ENCODE measurements around the gene DCST2. TPM values are rescaled to one million over a fixed set of nuclear protein-coding genes. Genes with fewer than 3 reads are reported as not detected.

Gene DCST2
- 0.37 TPM for total RNA-seq (2013)
- polyA plus RNA-seq: 1 to 10 TPM in 1 of 3 donors, not detected in 2; 2.6 TPM
- not detected in 2 replicates for polyA minus RNA-seq
- 0 to 1.4 (median 0.28) reads per million in 11 experiments for total RNA-seq

GRCh38 chr1:155033524-155033923, at the start of gene DCST2, which contains the start of gene DCST1:
TSS of gene DCST2 (minus strand) at chr1:155033781. CDS start at chr1:155033701, 80 bp downstream.
TSS of gene DCST1 (plus strand) at chr1:155033824. CDS start at chr1:155034037, 213 bp downstream.
- Histone ChIP-seq H3K4me2 (replicated peaks; ENCODE audit: extremely low read depth, low read length, poor library complexity, severe bottlenecking) (no peak within 1 kb of the TSS), H3K4me1 (ENCODE audit: control insufficient read depth in 1 of 2, insufficient read depth in 2 of 2, low read length in 2 of 2) (peaks cover 26 to 28% of the 10 kb centered on the region in 2 donors), H2AFZ (ENCODE audit: insufficient read depth, low read depth, low read length, poor library complexity, severe bottlenecking) (no peak within 1 kb of the TSS), H4K20me1 (ENCODE audit: insufficient read depth, low read length) (no peaks in the 10 kb centered on the region), H3K9me3 (replicated peaks in 1 of 2; ENCODE audit: control insufficient read depth in 1 of 2, insufficient read depth in 1 of 2, low read length in 2 of 2) (no peaks in the 10 kb centered on the region), H3K27ac (ENCODE audit: low read depth in 1 of 2, low read length in 2 of 2) (no peak within 1 kb of the TSS), H3K36me3 (replicated peaks in 1 of 2; ENCODE audit: control insufficient read depth in 1 of 2, insufficient read depth in 2 of 2, low read length in 2 of 2) (no peaks in the 10 kb centered on the region), H3K79me2 (ENCODE audit: insufficient read depth, low read length) (no peaks in the 10 kb centered on the region), H3K9ac (ENCODE audit: insufficient read depth, low read length, poor library complexity, severe bottlenecking) (no peak within 1 kb of the TSS), H3K27me3 (ENCODE audit: control insufficient read depth in 2 of 2, insufficient read depth in 2 of 2, low read length in 2 of 2) (no peaks in the 10 kb centered on the region), H3K4me3 (replicated peaks in 1 of 3; ENCODE audit: low read depth in 2 of 3, low read length in 3 of 3) (no peak within 1 kb of the TSS)
- no peak for TF ChIP-seq CTCF (IDR thresholded peaks at IDR 0.05)
- no peak within 1 kb of the TSS for H3K27ac Mint-ChIP-seq
- H3K4me3 Mint-ChIP-seq: peak within 1 kb of the TSS in 1 of 2 donors; percentile 15
- H3K36me3 Mint-ChIP-seq: peaks cover 0 to 3% of the 10 kb centered on the region in 2 donors
- peaks cover 0 to 1% (median 0%) of the 10 kb centered on the region in 7 donors for H3K9me3 Mint-ChIP-seq
- peaks cover 8 to 12% (median 12%) of the 10 kb centered on the region in 3 donors for H3K27me3 Mint-ChIP-seq (ENCODE audit: low read depth in 3 of 3)
- intact Hi-C loops (cut with micrococcal nuclease): no loop called here
- DNase-seq: no peak
- peaks cover 32% of the 10 kb centered on the region for H3K4me1 Mint-ChIP-seq
- 89% methylated on average over 5 of the region's 9 CpGs for WGBS (ENCODE audit: insufficient coverage)

- Histone ChIP-seq H3K4me2 (replicated peaks; ENCODE audit: extremely low read depth, low read length, poor library complexity, severe bottlenecking) (no peak overlapping the region), H3K9ac (ENCODE audit: insufficient read depth, low read length, poor library complexity, severe bottlenecking) (no peak overlapping the region), H3K36me3 (replicated peaks in 1 of 2; ENCODE audit: control insufficient read depth in 1 of 2, insufficient read depth in 2 of 2, low read length in 2 of 2) (no peaks in the 10 kb centered on the region), H3K4me1 (ENCODE audit: control insufficient read depth in 1 of 2, insufficient read depth in 2 of 2, low read length in 2 of 2) (peaks cover 61 to 75% of the 10 kb centered on the region in 2 donors), H4K20me1 (ENCODE audit: insufficient read depth, low read length) (peaks cover 49% of the 10 kb centered on the region), H3K27ac (ENCODE audit: low read depth in 1 of 2, low read length in 2 of 2) (no peak overlapping the region), H3K79me2 (ENCODE audit: insufficient read depth, low read length) (no peaks in the 10 kb centered on the region), H3K27me3 (ENCODE audit: control insufficient read depth in 2 of 2, insufficient read depth in 2 of 2, low read length in 2 of 2) (peaks cover 52 to 60% of the 10 kb centered on the region in 2 donors), H3K9me3 (replicated peaks in 1 of 2; ENCODE audit: control insufficient read depth in 1 of 2, insufficient read depth in 1 of 2, low read length in 2 of 2) (peaks cover 0 to 16% of the 10 kb centered on the region in 2 donors), H2AFZ (ENCODE audit: insufficient read depth, low read depth, low read length, poor library complexity, severe bottlenecking) (no peak overlapping the region), H3K4me3 (replicated peaks in 1 of 3; ENCODE audit: low read depth in 2 of 3, low read length in 3 of 3) (no peak overlapping the region)
- peaks cover 0 to 40% (median 15%) of the 10 kb centered on the region in 7 donors for H3K9me3 Mint-ChIP-seq
- intact Hi-C loops (cut with micrococcal nuclease): loop anchor here in 1 of 2 donors (10.0 kb wide), 1 partner anchor 528 kb away; the partner anchor contains the start of gene UBE2Q1
- WGBS (ENCODE audit: insufficient coverage): 86% methylated on average over 5 of the region's 6 CpGs
- H3K27ac Mint-ChIP-seq: no peak overlapping the region
- H3K36me3 Mint-ChIP-seq: peaks cover 18% of the 10 kb centered on the region in 2 donors
- peak overlapping the region in 1 of 2 donors; percentile 97 for H3K4me3 Mint-ChIP-seq
- peaks cover 53% of the 10 kb centered on the region for H3K4me1 Mint-ChIP-seq
- TF ChIP-seq CTCF (IDR thresholded peaks at IDR 0.05): no peak
- peaks cover 48 to 64% (median 58%) of the 10 kb centered on the region in 3 donors for H3K27me3 Mint-ChIP-seq (ENCODE audit: low read depth in 3 of 3)
- DNase-seq: peak in 1 of 3 donors; percentile 5
Observed at GRCh38 chr1:155083052-155083541, 49.5 kb upstream of the DCST2 start.
